OCI-LY7 (cell line): ENCODE measurements around the gene ICA1.

ENCODE experiments used
- CTCF ChIP-seq: fragments of 200-600 bp; sonication (generic); conservative IDR thresholded peaks from 2 replicates; pipeline ENCODE4 v1.5.1; 2014; ENCODE audit warnings: mild to moderate bottlenecking, antibody characterized with exemption, low read length, moderate library complexity, mixed read lengths
- EZH2phosphoT487 ChIP-seq: fragments of 200-600 bp; sonication (generic); IDR thresholded peaks from 2 replicates; pipeline ENCODE4 v1.6.1; 2018; ENCODE audit warnings: low read depth, borderline replicate concordance, mild to moderate bottlenecking, mixed run types, antibody characterized with exemption, low read length, moderate library complexity, mixed read lengths

- TF ChIP-seq CTCF (no peak), EZH2phosphoT487 (no peak)
These were observed 101.1 kb downstream of the ICA1 start for GRCh38 chr7:8160779-8161345.
